Aorta (tissue), 5 donors: ENCODE measurements around the gene NPAT. TPM values are rescaled to one million over a fixed set of nuclear protein-coding genes. Genes with fewer than 3 reads are reported as not detected.
"Not testable (repeated sequence)": the region's sequence is repeated elsewhere in the genome, so short reads cannot be mapped to it uniquely, and the experiment has no call there.

Source experiments
- ATAC-seq: fragments of 200-7000 bp; cut with Tn5 transposase; one replicate; pipeline ENCODE4 v1.9.1; 2022; ENCODE audit warnings: moderate library complexity; ENCODE audit not compliant: low FRiP score
- DNase-seq, 2 donors: peaks; one replicate each; pipeline ENCODE4 v3.0.0-alpha.2; 2020
- H3K27ac ChIP-seq, 2 donors: one replicate each; pipeline ENCODE4 v1.5.1; 2013; ENCODE audit warnings: low read length in 2 of 2, mild to moderate bottlenecking in 2 of 2, moderate library complexity in 2 of 2, control low read depth in 1 of 2, inconsistent platforms in 1 of 2, low read depth in 1 of 2
- H3K27me3 ChIP-seq, 2 donors: one replicate each; pipeline ENCODE4 v1.6.1; 2013; ENCODE audit warnings: control low read depth in 1 of 2, low read length in 1 of 2, mild to moderate bottlenecking in 1 of 2, moderate library complexity in 1 of 2; ENCODE audit not compliant: insufficient read depth in 2 of 2, control insufficient read depth in 1 of 2
- H3K36me3 ChIP-seq, 2 donors: one replicate each; pipeline ENCODE4 v1.6.1; 2013; ENCODE audit warnings: control low read depth in 1 of 2, low read length in 1 of 2, mild to moderate bottlenecking in 1 of 2; ENCODE audit not compliant: insufficient read depth in 2 of 2, control insufficient read depth in 1 of 2
- H3K4me1 ChIP-seq, 2 donors: one replicate each; pipeline ENCODE4 v1.6.1; 2013; ENCODE audit warnings: low read length in 2 of 2, control low read depth in 1 of 2, mild to moderate bottlenecking in 1 of 2, moderate library complexity in 1 of 2; ENCODE audit not compliant: insufficient read depth in 2 of 2, control insufficient read depth in 1 of 2
- H3K4me3 ChIP-seq, 2 donors: one replicate each; pipeline ENCODE4 v1.5.1; 2013; ENCODE audit warnings: low read length in 2 of 2, control low read depth in 1 of 2, mild to moderate bottlenecking in 1 of 2
- H3K9me3 ChIP-seq: one replicate; pipeline ENCODE4 v1.6.1; 2013; ENCODE audit warnings: mild to moderate bottlenecking, low read length; ENCODE audit not compliant: control insufficient read depth
- WGBS, 2 donors: extraction: QIAGEN DNeasy Blood & Tissue Kit; methylation state at CpG; one replicate each; pipeline ENCODE4 v1.1.7; 2013; 5-methylcytosine and 5-hydroxymethylcytosine counted together
- intact Hi-C, 2 donors: fragments of 100-400 bp; cut with DNase I; formaldehyde crosslinking; loops; one replicate each; pipeline versions ENCODE4 v1.14.2 to v1.15.0; 2022
- polyA plus RNA-seq, 2 donors: library from polyadenylated mRNA; stranded (reverse); fragments of 200-250 nt; gene quantifications; one replicate each; pipeline ENCODE4 v1.2.3, GENCODE V29; 2013
- total RNA-seq, 2 donors: library from RNA; stranded (reverse); fragmentation: NEBNext Ultra II Directional; extraction: Animal tissue kit (Norgen Biotek cat#: 25700); gene quantifications; one replicate each; pipeline ENCODE4 v1.2.1, GENCODE V29; 2021
- donor health status: healthy with polysubstance abuse.
- donor health status: Bipolar disorder and iron deficiency.
- donor health status: DM: no; HTN: no; CAD: no.
- donor health status: DM: no; HTN: no; CAD: no.
- donor health status: DM: yes; HTN: yes; CAD: no.

Gene NPAT
- total and polyA plus RNA-seq, 4 donors: 1.3 to 18.1 (median 8.4) TPM

GRCh38 chr11:108128772-108129171, 93.7 kb downstream of the NPAT start:
- Histone ChIP-seq H3K4me3 (no peak overlapping the region), H3K9me3 (no peaks in the 10 kb centered on the region), H3K4me1 (peaks cover 1 to 2% of the 10 kb centered on the region in 2 donors), H3K27ac (no peak overlapping the region), H3K36me3 (no peaks in the 10 kb centered on the region), H3K27me3 (no peaks in the 10 kb centered on the region)
- DNase-seq (no peak), ATAC-seq (no peak)
- 97 to 98% methylated on average over 2 of the region's 2 CpGs for WGBS, 2 donors
- intact Hi-C loops: no loop called here

GRCh38 chr11:108125096-108125495, 97.3 kb downstream of the NPAT start:
- no peak for DNase-seq
- Histone ChIP-seq H3K27me3 (no peaks in the 10 kb centered on the region), H3K4me1 (peaks cover 0 to 2% of the 10 kb centered on the region in 2 donors), H3K4me3 (no peak overlapping the region), H3K27ac (no peak overlapping the region), H3K9me3 (no peaks in the 10 kb centered on the region), H3K36me3 (no peaks in the 10 kb centered on the region)
- intact Hi-C loops: no loop called here
- 93 to 95% methylated on average over 5 of the region's 5 CpGs for whole genome bisulfite sequencing, 2 donors
- no peak for ATAC-seq

- Histone ChIP-seq H3K27me3 (no peaks in the 10 kb centered on the region), H3K27ac (peak overlapping the region; percentile 77 to 88), H3K4me3 (peak overlapping the region; percentile 73 to 78), H3K9me3 (no peaks in the 10 kb centered on the region), H3K36me3 (no peaks in the 10 kb centered on the region), H3K4me1 (no peaks in the 10 kb centered on the region)
- peak; percentile 36 for ATAC-seq
- no peak for DNase-seq
- intact Hi-C loops: loop anchor here in 1 of 2 donors (5.0 kb wide), 1 partner anchor 540 kb away; no protein-coding TSS in a partner anchor
- WGBS, 2 donors: 9 to 11% methylated on average over 9 of the region's 9 CpGs
Observed at GRCh38 chr11:108122166-108122628, 100.2 kb downstream of the NPAT start.

GRCh38 chr11:108121274-108122155, 100.9 kb downstream of the NPAT start, which contains the start of gene ACAT1:
Gene ACAT1 (plus strand): TSS chr11:108121567. CDS start chr11:108121607, 40 bp downstream.
- WGBS, 2 donors: 0% methylated on average over 67 to 73 of the region's 73 CpGs
- Histone ChIP-seq H3K4me1 (no peaks in the 10 kb centered on the region), H3K9me3 (no peaks in the 10 kb centered on the region), H3K27ac (peak within 1 kb of the TSS; percentile 77 to 88), H3K4me3 (peak within 1 kb of the TSS; percentile 73 to 78), H3K27me3 (no peaks in the 10 kb centered on the region), H3K36me3 (no peaks in the 10 kb centered on the region)
- intact Hi-C loops: loop anchor here in 1 of 2 donors (2.0 to 5.0 kb wide), 2 partner anchors 101 to 541 kb away; partner anchors contain the start of genes ATM and NPAT
- peak; percentile 98 to 100 for DNase-seq
- peak; percentile 98 for ATAC-seq

GRCh38 chr11:108120936-108121273, 101.5 kb downstream of the NPAT start:
- not testable (repeated sequence) for H3K36me3 ChIP-seq, H3K27me3 ChIP-seq, H3K9me3 ChIP-seq, H3K4me3 ChIP-seq, DNase-seq, H3K4me1 ChIP-seq
- ATAC-seq: peak; percentile 13
- WGBS, 2 donors: 49 to 54% methylated on average over 7 of the region's 7 CpGs
- peak overlapping the region in 1 of 2 donors; percentile 35 for H3K27ac ChIP-seq
- intact Hi-C loops: loop anchor here in 1 of 2 donors (2.0 to 5.0 kb wide), 2 partner anchors 102 to 541 kb away; partner anchors contain the start of genes ATM and NPAT

GRCh38 chr11:108117746-108118371, 104.6 kb downstream of the NPAT start:
- intact Hi-C loops: no loop called here

GRCh38 chr11:108115500-108116140, 106.8 kb downstream of the NPAT start:
- Histone ChIP-seq H3K9me3 (no peaks in the 10 kb centered on the region), H3K36me3 (no peaks in the 10 kb centered on the region), H3K27ac (peak overlapping the region; percentile 54 to 93), H3K27me3 (no peaks in the 10 kb centered on the region), H3K4me1 (peaks cover 0 to 6% of the 10 kb centered on the region in 2 donors), H3K4me3 (no peak overlapping the region)
- DNase-seq (peak; percentile 82 to 94), ATAC-seq (peak; percentile 93)
- 11 to 16% methylated on average over 5 of the region's 5 CpGs for WGBS, 2 donors
- intact Hi-C loops: no loop called here

More at GRCh38 chr11:108117746-108118371, 104.6 kb downstream of the NPAT start:
- Histone ChIP-seq H3K27ac (no peak overlapping the region), H3K4me3 (no peak overlapping the region), H3K27me3 (no peaks in the 10 kb centered on the region), H3K9me3 (no peaks in the 10 kb centered on the region), H3K4me1 (peaks cover 0 to 6% of the 10 kb centered on the region in 2 donors), H3K36me3 (no peaks in the 10 kb centered on the region)
- DNase-seq (no peak), ATAC-seq (no peak)

- 96 to 98% methylated on average over 2 of the region's 2 CpGs for WGBS, 2 donors
- no peak overlapping the region for H3K4me3 ChIP-seq
- intact Hi-C loops: no loop called here
Observed at GRCh38 chr11:108112057-108112456, 110.4 kb downstream of the NPAT start.

More at GRCh38 chr11:108112057-108112456, 110.4 kb downstream of the NPAT start:
- DNase-seq (no peak), ATAC-seq (no peak)
- H3K36me3 ChIP-seq: no peaks in the 10 kb centered on the region
- H3K27ac ChIP-seq: no peak overlapping the region
- H3K9me3 ChIP-seq: no peaks in the 10 kb centered on the region
- H3K4me1 ChIP-seq: peaks cover 0 to 6% of the 10 kb centered on the region in 2 donors
- H3K27me3 ChIP-seq: no peaks in the 10 kb centered on the region
